ENCODE results near the gene PKD1L1.
"Not testable (repeated sequence)": the region's sequence is repeated elsewhere in the genome, so short reads cannot be mapped to it uniquely, and the experiment has no call there.

The PKD1L1 gene

DNA sequence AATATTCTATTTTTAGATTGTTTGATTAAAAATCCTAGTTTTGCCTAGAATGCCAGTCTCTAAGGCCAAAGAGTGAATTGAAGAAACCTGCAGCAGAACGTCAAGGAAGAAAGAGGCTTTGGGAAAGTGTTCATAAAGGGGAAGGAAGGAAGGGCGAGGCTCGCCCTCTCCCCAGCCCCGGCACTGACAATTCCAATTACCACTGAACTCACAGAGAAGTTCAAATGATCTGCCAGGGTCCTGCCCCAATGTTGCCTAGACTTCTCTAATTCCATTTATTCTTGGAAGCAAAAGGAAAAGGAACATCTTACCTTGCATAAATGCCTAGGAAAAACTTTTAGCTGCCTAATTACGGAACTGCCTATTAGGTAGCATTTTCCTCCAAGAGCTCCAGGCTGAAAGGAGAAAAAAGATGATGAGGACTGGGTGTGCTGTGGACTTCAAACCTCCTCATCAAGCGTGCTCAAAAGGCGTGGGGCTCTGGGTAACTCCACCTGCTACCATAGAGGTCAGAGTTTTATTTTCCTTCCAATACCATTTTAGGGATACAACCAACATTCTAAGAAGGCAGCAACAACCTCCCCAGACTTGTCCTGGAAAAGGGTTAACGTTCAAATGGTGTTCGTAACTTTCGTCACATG is 134.5 kb downstream of the PKD1L1 start:
- DNase-seq: peak; percentile 24 to 42 (median 33)

DNA sequence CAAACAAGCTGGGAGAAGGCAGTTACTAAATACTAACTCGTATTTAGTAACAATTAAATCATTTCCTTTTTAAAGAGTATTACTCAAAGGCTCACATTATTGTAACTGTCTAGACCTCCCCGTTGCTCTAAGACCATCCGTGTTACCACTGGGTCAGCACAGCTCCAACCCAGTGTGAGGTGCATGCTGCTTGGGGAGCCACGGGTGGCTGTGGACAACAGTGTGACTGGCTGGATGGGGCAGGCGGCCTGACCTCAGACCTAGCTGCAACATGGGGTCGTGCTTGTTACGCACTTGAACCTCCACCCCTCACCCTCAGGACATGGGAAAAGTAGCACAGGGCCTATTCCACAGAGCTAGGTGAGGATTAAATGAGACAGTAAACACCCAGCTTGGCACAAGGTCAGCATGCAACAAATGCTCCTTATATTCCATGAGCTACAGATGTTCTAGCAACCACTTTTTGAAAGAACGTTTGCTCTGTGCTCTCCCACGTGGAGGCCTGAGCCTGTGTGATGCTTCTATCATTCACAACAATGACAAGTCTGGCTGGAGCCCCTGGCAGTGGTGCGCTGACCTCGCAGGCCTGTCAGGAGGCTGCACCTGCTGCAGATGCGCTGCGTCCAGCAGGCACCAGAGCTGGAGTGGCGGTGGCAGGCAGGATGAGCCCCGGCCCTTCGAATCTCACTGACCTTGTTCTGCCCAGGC is 135.7 kb downstream of the PKD1L1 start:
- DNase-seq: no peak

DNA sequence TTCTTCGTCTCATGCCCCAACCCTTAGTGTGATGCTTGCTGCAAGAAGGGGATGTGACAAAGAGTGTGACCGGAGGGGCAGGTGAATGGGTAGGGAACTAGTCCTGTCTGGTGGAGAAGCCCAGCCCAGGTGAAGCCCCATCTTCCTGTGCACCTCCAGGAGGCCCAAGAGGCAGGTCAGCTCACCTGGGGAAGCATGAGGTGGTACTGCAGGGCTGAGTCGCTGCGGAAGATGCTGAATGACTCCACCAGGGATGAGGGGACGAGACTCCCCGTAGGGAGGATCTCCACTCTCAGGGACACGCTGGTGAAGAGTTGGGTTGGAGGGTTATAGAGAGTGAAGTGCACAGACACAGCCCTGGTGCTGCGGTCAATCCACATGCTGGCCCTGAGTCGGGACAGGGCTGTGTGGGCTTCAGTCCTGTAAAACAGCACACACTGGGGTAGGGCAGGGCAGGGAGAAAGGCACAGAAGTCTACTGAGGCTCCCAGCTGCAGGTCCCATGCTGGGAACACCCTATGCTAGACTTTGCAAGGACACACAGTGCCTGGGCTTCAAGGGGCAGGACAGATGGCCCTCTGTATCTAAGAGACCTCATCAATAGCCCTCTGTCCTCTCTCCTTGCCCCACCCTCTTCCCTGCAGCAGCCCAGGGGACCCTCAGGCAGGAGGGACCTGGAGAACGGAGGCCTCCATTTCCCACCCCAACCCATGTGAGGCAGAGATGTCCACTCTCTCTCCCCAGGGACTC is 136.5 kb downstream of the PKD1L1 start:
- no peak for DNase-seq

DNA sequence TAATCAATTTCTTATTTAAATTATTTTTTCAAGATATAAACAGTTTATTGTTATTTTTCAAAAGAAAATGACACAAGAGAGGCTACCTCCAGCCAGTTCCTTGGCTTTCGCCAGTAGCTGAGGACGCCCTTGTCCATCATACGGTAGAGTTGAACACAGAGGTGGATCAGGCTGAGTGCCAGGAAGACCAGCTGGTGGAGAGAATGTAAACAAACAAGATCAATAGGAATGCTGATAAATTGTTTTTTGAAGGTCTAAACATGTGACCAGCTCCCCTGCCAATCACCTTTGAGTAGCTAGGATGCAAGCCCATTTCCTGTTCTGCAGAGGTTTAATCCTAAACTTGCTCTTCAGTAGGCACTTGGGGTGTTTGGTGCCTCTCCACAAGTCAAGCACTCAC is 138.9 kb downstream of the PKD1L1 start:
- DNase-seq: no peak

DNA sequence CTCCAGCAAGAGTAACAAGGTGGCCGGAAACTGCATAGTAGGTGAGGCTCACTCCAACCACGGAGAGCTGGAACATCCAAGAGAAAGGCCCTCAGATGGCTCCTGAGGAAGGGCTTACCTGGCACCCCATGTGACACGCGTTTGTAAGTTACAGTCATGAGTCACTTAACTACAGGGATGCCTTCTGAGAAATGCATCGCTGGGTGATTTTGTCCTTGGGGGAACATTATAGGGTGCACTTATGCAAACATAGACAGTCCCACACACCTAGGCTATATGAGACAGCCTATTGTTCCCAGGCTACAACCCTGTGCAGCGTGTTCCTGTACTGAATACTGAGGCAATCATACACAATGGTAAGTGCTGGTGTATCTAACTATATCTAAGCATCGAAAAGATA is 139.9 kb downstream of the PKD1L1 start:
- DNase-seq: no peak

DNA sequence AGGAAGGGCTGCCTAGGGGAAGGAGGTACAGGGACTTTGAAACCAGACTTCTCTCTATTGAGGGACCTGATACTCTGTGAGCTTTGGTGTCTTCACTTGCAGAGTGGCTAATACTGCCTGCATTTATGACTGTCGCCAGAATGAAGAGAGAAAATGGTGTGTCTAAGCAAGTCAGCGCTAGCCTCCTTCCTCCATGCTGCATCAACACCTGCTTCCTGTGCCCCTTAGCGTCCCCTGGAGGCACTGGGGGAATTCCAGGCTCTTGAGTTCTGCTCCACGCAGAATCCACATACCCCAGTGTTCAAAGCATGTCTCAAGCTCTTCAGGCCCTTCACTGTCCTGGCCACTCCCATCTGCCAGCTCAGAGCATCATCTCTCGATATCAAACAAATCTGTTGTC is 140.5 kb downstream of the PKD1L1 start:
- no peak for DNase-seq

DNA sequence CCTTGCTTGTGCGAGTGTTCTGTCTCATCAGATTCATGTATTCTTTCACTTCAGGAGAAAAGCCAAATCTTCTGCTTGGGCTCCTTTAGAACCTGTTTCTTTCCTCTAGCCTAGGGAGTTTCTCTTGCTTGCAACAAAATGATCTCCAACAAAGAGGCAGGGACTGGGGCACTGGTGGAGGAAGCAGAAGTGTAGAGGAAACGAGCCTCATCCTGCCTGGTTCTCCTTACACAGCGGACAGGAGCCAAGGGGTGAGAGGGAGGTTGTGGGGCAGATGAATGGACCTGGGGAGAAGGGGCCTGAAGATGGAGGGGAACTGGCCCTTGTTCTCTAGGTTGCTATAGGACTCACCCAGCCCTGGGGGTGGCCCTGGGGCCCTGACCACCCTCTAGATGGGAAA is 141.1 kb downstream of the PKD1L1 start:
- DNase-seq: peak; percentile 32 to 52 (median 45)

DNA sequence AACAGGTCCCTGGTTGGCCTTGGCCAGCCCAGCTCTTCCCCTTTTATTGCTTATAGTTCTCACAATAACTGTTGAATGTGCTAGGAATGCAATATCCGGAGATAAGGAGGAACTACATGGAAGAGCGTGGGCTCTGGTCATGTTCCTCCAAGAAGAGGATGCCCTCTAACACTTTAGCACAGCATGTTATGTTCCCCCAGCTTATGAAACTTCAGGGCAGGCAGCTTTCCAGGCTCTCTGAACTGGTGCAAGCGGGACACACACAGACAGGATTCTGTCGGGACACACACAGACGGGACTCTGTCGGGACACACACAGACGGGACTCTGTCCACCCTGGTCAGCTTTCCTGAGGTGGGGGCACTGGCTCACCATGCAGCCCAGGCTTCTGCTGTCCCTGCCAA is 141.6 kb downstream of the PKD1L1 start:
- DNase-seq: peak; percentile 80 to 86 (median 86)

DNA sequence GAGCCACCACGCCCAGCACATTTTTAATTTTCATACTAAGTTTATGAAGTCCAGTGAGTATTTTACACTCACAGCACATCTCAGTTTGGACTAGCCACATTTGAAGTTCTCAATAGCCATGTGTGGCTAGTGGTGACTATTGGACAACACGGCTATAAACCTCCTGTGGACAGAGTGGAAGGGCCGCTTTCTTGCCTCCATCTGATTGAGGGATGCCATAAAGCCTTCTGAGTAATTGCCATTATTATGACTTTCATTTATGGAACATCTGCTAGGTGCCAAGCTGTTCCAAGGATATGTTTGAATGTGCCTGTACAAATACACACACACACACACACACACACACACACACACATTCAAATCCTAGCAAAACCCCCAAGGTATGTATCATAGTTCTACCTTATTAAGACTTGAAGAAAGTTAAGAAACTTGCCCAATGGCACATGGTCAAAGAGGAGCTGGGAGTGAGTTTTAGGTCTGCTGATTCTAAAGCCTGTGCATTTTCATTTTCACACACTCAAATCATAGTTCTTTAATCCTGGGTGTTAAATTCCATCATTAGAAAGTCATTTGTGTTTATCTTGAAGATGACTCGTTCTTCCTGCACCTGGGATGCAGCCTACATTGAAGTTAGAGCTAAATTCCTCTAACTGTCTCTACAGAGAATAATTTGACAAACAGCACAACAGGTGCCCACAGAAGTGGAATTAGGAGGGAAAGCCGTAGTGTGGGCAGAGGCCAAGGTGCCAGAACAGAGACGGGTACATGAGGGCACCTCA is 143.3 kb downstream of the PKD1L1 start:
- no peak for DNase-seq

DNA sequence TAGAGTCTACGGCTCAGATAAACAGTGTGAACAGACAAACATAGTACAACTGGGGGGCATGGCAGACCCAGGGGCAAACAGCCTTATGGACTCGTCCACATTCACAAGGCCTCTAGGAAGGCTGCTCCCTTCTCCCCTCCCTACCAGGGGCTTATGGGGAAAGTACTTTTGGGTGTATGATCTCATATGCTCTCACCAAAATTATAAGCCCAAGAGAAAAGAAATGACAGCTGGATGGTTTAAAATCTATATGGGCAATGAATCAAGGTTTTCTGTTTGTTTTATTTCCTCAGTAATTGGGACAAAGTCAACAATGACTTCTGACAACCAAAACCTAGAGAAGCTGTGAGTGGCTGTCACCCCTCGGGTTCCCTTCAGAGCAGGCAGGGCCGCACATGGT is 144.4 kb downstream of the PKD1L1 start:
- DNase-seq: no peak

DNA sequence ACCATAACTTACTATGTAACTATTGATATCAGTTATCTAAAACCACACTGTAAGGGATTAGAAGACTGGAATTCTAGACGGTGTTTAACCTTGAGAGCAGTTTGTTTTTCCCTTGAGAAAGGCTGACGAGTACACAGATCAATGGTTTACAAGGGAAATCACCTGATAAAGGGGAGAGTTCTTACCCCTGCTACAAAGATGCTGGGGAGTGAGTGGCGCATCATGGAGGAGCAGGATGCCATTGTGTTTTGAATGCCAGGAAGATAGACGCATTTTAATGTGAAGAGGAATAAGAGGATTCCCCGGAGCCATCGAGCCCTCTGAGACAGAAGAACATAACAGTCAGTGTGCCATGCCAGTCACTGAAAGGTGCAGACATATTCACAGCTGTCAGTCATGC is 145.2 kb downstream of the PKD1L1 start:
- no peak for DNase-seq

DNA sequence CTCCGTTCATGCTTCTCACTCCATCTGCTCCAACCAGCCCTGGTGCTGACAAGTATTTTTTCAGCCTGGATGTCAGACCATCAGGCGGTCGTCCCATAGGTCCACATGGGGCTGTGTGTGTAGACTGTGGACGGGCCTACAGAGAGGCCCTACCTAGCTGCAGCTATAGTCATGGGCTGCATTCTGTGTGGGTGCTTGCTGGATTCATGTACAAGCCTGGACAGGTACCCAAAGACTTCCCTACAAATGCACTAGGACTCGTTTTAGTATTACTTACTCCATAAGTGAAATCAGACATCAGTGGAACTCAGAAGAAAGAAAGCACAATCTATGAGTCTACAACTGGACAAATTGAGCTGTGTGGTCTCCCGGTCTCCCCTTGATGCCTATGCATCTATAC is 146.8 kb downstream of the PKD1L1 start:
- DNase-seq: no peak

DNA sequence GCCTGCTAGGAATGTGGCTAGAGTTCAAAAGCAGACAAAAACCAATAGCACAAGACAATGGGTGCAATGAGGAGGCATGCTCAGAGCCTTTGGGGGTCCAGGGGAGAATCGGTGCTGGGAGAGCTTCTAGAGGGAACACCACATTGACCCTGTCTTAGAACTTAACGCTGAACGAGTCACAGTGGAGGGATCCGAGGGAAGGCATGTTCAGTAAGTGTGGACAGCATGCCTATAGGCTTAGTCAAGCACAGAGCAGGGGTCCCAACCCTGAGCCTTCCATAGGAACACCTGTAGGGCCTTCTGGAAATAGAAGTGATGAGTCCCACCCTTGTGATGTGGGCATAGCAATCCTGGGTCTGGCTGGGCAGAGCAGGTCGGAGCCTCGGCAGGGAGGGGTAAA is 148.7 kb downstream of the PKD1L1 start:
- no peak for DNase-seq

DNA sequence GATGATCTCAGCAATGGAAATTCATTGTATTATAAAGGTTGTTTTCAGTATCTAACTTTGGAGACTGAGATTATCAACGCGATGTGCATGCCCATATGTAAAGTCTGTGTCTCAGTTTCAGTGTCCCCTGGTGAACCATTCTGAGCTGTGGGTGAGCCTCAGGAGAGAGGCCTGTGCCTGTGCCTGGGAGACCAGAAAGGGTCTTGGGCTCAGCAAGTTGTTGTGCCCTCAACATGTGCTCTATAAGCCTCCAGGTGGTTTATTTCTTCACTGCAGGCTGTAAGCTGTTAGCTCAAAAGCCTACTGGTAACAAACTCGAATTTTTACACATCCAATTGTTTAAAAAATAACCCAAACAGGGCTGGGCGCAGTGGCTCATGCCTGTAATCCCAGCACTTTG is 151.9 kb downstream of the PKD1L1 start:
- no peak for DNase-seq

DNA sequence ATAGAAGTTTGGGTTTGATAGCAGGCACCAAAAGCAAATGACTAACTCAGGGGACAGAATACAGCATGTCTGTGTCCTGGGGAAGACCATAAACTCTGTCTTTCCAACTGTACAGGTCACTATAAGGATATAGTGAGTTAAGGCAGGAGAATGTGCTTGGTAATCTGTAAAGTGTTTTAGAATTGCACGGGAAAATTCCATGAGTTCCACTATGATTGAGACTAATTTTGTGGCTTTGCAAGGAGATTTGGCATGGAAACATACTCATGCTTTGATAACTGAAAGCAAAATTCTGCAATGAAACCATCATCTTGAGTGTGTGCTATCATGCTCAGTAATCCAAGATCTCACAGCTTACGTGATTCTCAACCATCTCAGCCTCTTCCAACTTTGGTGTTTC is 152.6 kb downstream of the PKD1L1 start:
- no peak for DNase-seq

DNA sequence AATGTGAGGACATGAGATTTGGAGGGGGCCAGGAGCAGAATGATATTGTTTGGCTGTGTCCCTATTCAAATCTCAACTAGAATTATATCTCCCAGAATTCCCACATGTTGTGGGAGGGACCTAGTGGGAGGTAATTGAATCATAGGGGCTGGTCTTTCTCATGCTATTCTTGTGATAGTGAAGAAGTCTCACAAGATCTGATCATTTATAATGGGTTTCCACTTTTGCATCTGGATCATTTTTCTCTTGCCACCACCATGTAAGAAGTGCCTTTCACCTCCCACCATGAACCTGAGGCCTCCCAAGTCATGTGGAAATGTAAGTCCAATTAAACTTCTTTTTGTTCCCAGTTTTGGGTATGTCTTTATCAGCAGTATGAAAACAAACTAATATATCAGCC is 153.1 kb downstream of the PKD1L1 start:
- DNase-seq: not testable (repeated sequence)

DNA sequence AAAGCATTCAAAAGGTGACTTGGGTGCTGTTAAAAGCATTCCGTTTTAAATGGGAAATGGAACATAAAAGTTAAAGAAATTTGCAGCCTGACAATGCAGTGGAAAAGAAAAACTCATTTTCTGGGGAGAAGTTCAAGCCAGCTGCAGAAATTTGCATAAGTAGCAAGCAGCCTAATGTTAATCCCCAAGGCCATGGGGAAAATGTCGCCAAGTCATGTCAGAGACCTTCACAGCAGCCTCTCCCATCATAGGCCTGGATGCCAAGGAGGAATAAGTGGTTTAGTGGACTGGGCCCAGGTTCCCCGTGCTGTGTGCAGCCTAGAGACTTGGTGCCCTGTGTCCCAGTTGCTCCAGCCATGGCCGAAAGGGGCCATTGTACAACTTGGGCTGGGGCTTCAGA is 154.2 kb downstream of the PKD1L1 start:
- DNase-seq: no peak

DNA sequence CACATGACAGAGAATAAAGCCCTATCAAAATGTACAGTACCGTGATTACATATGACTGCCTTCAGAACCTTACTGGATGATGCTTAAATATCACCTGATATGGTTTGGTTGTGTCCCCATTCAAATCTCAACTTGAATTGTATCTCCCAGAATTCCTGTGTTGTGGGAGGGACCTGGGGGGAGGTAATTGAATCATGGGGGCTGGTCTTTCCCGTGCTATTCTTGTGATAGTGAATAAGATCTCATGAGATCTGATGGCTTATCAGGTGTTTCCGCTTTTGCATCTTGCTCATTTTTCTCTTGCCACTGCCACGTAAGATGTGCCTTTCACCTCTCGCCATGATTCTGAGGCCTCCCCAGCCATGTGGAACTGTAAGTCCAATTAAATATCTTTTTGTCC is 155.1 kb downstream of the PKD1L1 start:
- not testable (repeated sequence) for DNase-seq

DNA sequence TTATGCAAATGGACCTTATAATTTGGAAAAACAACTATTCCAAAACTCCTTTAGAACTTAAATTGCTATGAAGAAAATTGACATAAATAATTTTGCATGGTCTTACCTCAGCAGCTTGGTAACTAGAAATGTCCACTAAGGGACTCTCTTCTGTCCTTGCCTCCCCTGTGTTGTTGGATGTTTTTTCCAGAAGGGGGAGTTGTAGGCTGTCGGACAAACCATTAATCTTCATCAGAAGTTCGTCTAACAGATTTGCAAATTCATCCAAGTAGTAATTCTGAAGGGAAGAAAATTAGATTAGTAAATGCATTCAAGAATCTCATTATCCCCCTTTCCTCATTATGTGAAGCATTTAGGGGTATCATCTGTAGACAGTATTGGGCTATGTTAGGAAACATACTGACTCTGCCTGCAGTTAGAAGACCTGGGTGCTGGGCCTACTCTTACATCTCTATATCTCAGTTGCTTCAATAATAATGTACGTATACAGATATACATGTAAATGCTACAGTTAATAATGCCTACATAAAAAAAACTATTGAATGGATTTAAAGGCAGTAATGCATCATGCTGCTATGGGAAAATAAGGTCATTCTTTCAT is 155.6 kb downstream of the PKD1L1 start:
- peak; percentile 59 to 72 (median 65) for DNase-seq

DNA sequence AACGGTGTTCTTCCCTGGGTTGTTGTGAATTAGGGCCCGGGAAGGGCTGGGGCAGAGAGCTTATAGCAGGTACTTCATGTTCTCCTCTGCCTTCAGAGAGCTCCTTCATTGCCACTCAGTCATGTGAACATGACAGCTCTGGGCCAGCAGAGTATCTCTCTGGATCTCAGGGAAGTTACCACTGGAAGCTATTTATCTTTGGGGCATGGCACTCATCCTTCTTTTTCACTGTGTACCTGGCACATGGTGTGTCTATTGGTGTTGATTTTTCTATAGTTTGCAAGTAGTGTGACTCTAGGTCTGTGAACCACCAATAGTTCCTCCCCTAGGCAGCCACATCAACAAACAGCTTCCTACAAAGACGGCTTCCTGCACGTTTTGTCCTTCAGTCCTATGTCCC is 156.6 kb downstream of the PKD1L1 start:
- DNase-seq: no peak

DNA sequence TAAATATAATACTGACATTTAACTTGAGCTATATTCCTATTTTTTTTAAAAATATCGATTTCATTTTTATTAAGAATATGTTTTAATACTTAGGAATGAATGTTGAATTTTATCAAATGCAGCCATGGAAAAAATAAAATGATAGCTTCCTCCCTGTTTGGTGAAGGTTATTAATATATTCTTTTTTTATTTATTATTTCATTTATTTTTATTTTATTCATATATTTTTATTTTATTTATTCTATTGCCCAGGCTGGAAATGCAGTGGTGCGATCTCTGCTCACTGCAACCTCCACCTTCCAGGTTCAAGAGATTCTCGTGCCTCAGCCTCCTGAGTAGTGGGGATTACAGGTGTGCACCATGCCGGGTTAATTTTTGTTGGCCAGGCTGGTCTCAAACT is 160.2 kb downstream of the PKD1L1 start:
- no peak for DNase-seq

DNA sequence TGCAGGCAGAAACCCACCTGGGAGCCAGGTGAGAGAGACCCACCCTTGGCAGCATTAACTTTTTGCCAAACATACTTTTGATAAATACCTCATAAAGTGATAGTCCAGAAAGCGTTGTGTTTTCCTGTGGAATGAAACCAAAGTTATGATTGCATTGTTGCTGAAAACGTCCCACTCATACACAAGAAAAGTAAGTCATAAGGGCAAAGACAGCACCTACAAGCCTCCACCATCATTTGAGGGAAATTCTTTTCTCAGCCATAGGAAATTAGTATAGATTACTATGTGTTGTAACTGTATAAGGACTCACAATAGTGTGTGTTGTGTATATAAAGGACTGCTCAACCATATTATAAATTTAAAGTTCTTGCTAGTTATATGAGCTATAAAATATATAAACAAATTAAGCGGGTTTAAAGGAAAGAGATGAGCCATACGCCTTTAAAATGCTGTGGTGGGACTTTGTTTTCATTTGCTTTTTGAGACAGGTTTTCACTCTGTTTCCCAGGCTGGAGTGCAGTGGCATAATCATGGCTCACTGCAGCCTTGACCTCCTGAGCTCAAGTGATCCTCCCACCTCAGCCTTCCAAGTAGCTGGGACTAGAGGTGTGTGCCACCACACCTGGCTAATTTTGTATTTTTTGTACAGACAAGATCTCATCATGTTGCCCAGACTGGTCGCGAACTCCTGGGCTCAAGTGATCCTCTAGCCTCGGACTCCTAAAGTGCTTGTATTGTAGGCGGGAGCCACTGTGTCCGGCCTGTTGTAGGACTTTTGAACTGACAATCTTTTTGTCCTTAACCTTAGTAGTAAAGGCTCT is 160.8 kb downstream of the PKD1L1 start:
- DNase-seq: no peak
